GM21381 (cell line): ENCODE results near the gene SLC25A47.
"Not testable (repeated sequence)": the region's sequence is repeated elsewhere in the genome, so short reads cannot be mapped to it uniquely, and the experiment has no call there.

Source experiments
- ATAC-seq: cut with Tn5 transposase; IDR thresholded peaks from one replicate; pipeline ENCODE4 v1.9.1; 2021; ENCODE audit warnings: mild to moderate bottlenecking, moderate library complexity; ENCODE audit not compliant: unreplicated experiment

Gene SLC25A47

GRCh38 chr14:100289916-100290606 lies 33.1 kb upstream of the SLC25A47 start:
- ATAC-seq: no peak

- no peak for ATAC-seq
These were observed 32.4 kb upstream of the SLC25A47 start for GRCh38 chr14:100290607-100291304.

GRCh38 chr14:100291305-100292075 lies 31.6 kb upstream of the SLC25A47 start:
- no peak for ATAC-seq

GRCh38 chr14:100292301-100292775 lies 30.8 kb upstream of the SLC25A47 start:
- no peak for ATAC-seq

GRCh38 chr14:100292776-100293461 lies 30.2 kb upstream of the SLC25A47 start:
- ATAC-seq: no peak

- no peak for ATAC-seq
These were observed 29.5 kb upstream of the SLC25A47 start for GRCh38 chr14:100293497-100294212.

- no peak for ATAC-seq
These were observed 28.8 kb upstream of the SLC25A47 start for GRCh38 chr14:100294213-100294962.

GRCh38 chr14:100294963-100295330 lies 28.2 kb upstream of the SLC25A47 start:
- no peak for ATAC-seq

- no peak for ATAC-seq
These were observed 27.6 kb upstream of the SLC25A47 start for GRCh38 chr14:100295376-100296105.

- no peak for ATAC-seq
These were observed 27.0 kb upstream of the SLC25A47 start for GRCh38 chr14:100296106-100296651.

GRCh38 chr14:100296729-100297128 lies 26.4 kb upstream of the SLC25A47 start:
- not testable (repeated sequence) for ATAC-seq

GRCh38 chr14:100297320-100298300 lies 25.5 kb upstream of the SLC25A47 start:
- ATAC-seq: peak; percentile 83

GRCh38 chr14:100298551-100299237 lies 24.4 kb upstream of the SLC25A47 start:
- ATAC-seq: no peak

GRCh38 chr14:100299238-100299560 lies 23.9 kb upstream of the SLC25A47 start:
- ATAC-seq: no peak

- no peak for ATAC-seq
These were observed 20.5 kb upstream of the SLC25A47 start for GRCh38 chr14:100302616-100303015.

- no peak for ATAC-seq
These were observed 20.0 kb upstream of the SLC25A47 start for GRCh38 chr14:100303179-100303578.

GRCh38 chr14:100303925-100304324 lies 19.2 kb upstream of the SLC25A47 start:
- no peak for ATAC-seq
